Measurements from ENCODE around the gene MYO7A. TPM values are rescaled to one million over a fixed set of nuclear protein-coding genes. Genes with fewer than 3 reads are reported as not detected.

Gene MYO7A
- total RNA-seq, 1 experiment from 2014 or later, result 2.5 TPM

GRCh38 chr11:77166021-77166420, 38.0 kb downstream of the MYO7A start (continued):
- TF ChIP-seq AFF4 (CRISPR knock-in tag; IDR thresholded peaks at IDR 0.05; ENCODE audit: borderline replicate concordance) (no peak), E2F1 (CRISPR knock-in tag; IDR thresholded peaks at IDR 0.05) (no peak), IRF2 (CRISPR knock-in tag; IDR thresholded peaks at IDR 0.05; ENCODE audit: borderline replicate concordance, low read depth) (no peak)

GRCh38 chr11:77167111-77167626, 39.1 kb downstream of the MYO7A start:
- H3K4me3 Mint-ChIP-seq, result no peak overlapping the region
- ChIA-PET POLR2A (interaction anchor here (1.3 kb wide), 1 partner anchor 11 kb away, joined by 3 read pairs; no protein-coding TSS in a partner anchor), CTCF (interaction anchor here (1.1 to 10.1 kb wide), 2 partner anchors 21 to 40 kb away, joined by 4 to 121 read pairs; partner anchors contain the start of gene MYO7A)
- no peaks in the 10 kb centered on the region for H3K36me3 Mint-ChIP-seq
- ATAC-seq (no peak), DNase-seq (ENCODE audit: low spot score) (no peak)
- no peak overlapping the region for H3K27ac Mint-ChIP-seq
- TF ChIP-seq EMX1 (CRISPR knock-in tag; IDR thresholded peaks at IDR 0.05) (no peak), E2F5 (CRISPR knock-in tag; IDR thresholded peaks at IDR 0.05) (no peak), ZBTB43 (CRISPR knock-in tag; IDR thresholded peaks at IDR 0.05) (no peak), NFYB (CRISPR knock-in tag; conservative IDR thresholded peaks at IDR 0.05; ENCODE audit: low read depth) (no peak), AFF4 (CRISPR knock-in tag; IDR thresholded peaks at IDR 0.05; ENCODE audit: borderline replicate concordance) (no peak), NR2C2 (CRISPR knock-in tag; IDR thresholded peaks at IDR 0.05) (no peak), NR1H2 (CRISPR knock-in tag; IDR thresholded peaks at IDR 0.05) (no peak), TCF7 (CRISPR knock-in tag; IDR thresholded peaks at IDR 0.05; ENCODE audit: low read depth) (no peak), ELF4 (CRISPR knock-in tag; IDR thresholded peaks at IDR 0.05; ENCODE audit: low read depth) (no peak)
- H3K4me1 Mint-ChIP-seq, result peaks cover 26% of the 10 kb centered on the region
- no peaks in the 10 kb centered on the region for H3K9me3 Mint-ChIP-seq
- no peaks in the 10 kb centered on the region for H3K27me3 Mint-ChIP-seq (ENCODE audit: low read depth)

GRCh38 chr11:77167791-77168190, 39.7 kb downstream of the MYO7A start:
- Mint-ChIP-seq H3K4me3 (no peak overlapping the region), H3K4me1 (peaks cover 32% of the 10 kb centered on the region), H3K27me3 (ENCODE audit: low read depth) (no peaks in the 10 kb centered on the region), H3K9me3 (no peaks in the 10 kb centered on the region), H3K27ac (no peak overlapping the region), H3K36me3 (no peaks in the 10 kb centered on the region)
- ChIA-PET CTCF (interaction anchor here (1.1 to 10.1 kb wide), 2 partner anchors 20 to 41 kb away, joined by 4 to 121 read pairs; partner anchors contain the start of gene MYO7A), POLR2A (no interaction called here)
- DNase-seq (ENCODE audit: low spot score) (no peak), ATAC-seq (no peak)
- TF ChIP-seq STAT6 (CRISPR knock-in tag; conservative IDR thresholded peaks at IDR 0.05; ENCODE audit: low read depth), result no peak
- TF ChIP-seq ZNF317 (CRISPR knock-in tag; IDR thresholded peaks at IDR 0.05; ENCODE audit: borderline replicate concordance, low read depth), result no peak
- TF ChIP-seq ZBTB43 (CRISPR knock-in tag; IDR thresholded peaks at IDR 0.05), result no peak
- TF ChIP-seq CBFB (CRISPR knock-in tag; IDR thresholded peaks at IDR 0.05; ENCODE audit: low read depth), result no peak
- TF ChIP-seq KAT7 (CRISPR knock-in tag; IDR thresholded peaks at IDR 0.05; ENCODE audit: borderline replicate concordance), result no peak
- TF ChIP-seq JAZF1 (CRISPR knock-in tag; IDR thresholded peaks at IDR 0.05), result no peak
- no peak for TF ChIP-seq ZNF671 (CRISPR knock-in tag; IDR thresholded peaks at IDR 0.05)
